ENCODE data around the gene COL15A1.

DNA sequence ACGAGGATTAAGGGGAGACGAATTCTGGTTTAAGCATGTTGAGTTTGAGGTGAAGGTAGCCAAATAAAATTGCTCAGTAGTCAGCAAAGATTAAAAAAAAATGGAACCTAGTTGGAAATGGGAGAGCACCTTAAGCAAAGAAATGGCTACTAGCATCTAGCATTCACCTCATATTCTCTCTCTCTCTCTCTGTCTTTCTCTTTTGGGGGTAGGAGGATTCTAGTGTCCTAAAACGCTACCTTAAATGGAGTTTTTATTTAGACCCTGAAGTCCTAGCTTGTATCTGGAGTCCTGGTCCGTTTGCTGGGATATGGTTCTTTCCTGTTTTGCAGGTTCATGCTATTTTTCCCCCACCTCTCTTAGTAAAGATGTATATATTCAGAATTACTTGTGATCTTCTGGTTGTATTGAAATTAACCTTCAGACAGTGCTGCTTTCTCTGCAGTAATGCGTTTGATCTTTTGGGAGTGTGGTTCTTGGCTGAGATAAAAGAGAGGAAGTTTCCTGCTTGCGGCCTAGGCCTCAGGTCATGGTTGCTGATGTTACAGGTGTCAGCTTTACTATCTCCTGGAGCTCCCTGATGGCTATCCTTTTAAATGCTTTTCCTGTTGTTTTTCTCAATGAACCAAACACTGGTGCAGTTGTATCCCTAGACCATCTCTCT lies 169.2 kb downstream of the COL15A1 start:
- TF ChIP-seq TCF7L2 (IDR thresholded peaks at IDR 0.05; ENCODE audit: low read depth, low read length) (no peak), CTCF (IDR thresholded peaks at IDR 0.05) (no peak), SIN3A (IDR thresholded peaks at IDR 0.05; ENCODE audit: borderline replicate concordance, insufficient read depth, low read depth, low read length) (no peak), POLR2AphosphoS5 (IDR thresholded peaks at IDR 0.05; ENCODE audit: low read depth, low read length) (no peak)

All from Panc1 (cell line).